Lung (tissue), 12 donors: ENCODE data around the gene TVP23B. TPM values are rescaled to one million over a fixed set of nuclear protein-coding genes. Genes with fewer than 3 reads are reported as not detected.

Experiments used
- ATAC-seq: fragments of 200-7000 bp; cut with Tn5 transposase; one replicate; pipeline ENCODE4 v1.9.1; 2020; ENCODE audit warnings: moderate number of reproducible peaks; ENCODE audit not compliant: insufficient read depth, low FRiP score
- DNase-seq, 3 donors: peaks; one replicate each; pipeline ENCODE4 v3.0.0-alpha.2; 2013 to 2017
- H3K27ac ChIP-seq, 2 donors: one replicate each; pipeline ENCODE4 v1.5.1; 2013; ENCODE audit warnings: mild to moderate bottlenecking in 2 of 2, moderate library complexity in 2 of 2, control low read depth in 1 of 2, inconsistent platforms in 1 of 2, low read depth in 1 of 2, low read length in 1 of 2
- H3K27me3 ChIP-seq, 3 donors: one replicate each; pipeline ENCODE4 v1.5.1; 2013; ENCODE audit warnings: low read length in 2 of 3; ENCODE audit not compliant: control insufficient read depth in 3 of 3, insufficient read depth in 3 of 3
- H3K36me3 ChIP-seq, 4 donors: one replicate each; pipeline ENCODE4 v1.5.1; 2013; ENCODE audit warnings: low read length in 4 of 4, mild to moderate bottlenecking in 1 of 4, moderate library complexity in 1 of 4; ENCODE audit not compliant: control insufficient read depth in 4 of 4, insufficient read depth in 4 of 4
- H3K4me1 ChIP-seq, 5 donors: one replicate each; pipeline ENCODE4 v1.5.1; 2013; ENCODE audit warnings: low read length in 5 of 5, mild to moderate bottlenecking in 2 of 5, moderate library complexity in 1 of 5; ENCODE audit not compliant: control insufficient read depth in 5 of 5, insufficient read depth in 5 of 5
- H3K4me3 ChIP-seq: one replicate; pipeline ENCODE4 v1.5.1; 2013; ENCODE audit warnings: mild to moderate bottlenecking, control low read depth, moderate library complexity
- H3K9ac ChIP-seq, 2 donors: one replicate each; pipeline ENCODE4 v1.5.1; 2013; ENCODE audit warnings: low read length in 2 of 2, control low read depth in 1 of 2; ENCODE audit not compliant: insufficient read depth in 1 of 2
- H3K9me3 ChIP-seq, 4 donors: one replicate each; pipeline ENCODE4 v1.5.1; 2013; ENCODE audit warnings: low read length in 3 of 4, mild to moderate bottlenecking in 1 of 4, moderate library complexity in 1 of 4; ENCODE audit not compliant: control insufficient read depth in 4 of 4, insufficient read depth in 3 of 4
- CTCF ChIP-seq: IDR thresholded peaks from 2 replicates; pipeline ENCODE4 v1.5.1; 2012; ENCODE audit warnings: mild to moderate bottlenecking; ENCODE audit errors: control extremely low read depth, extremely low read depth
- WGBS, 2 donors: extraction: QIAGEN DNeasy Blood & Tissue Kit; methylation state at CpG; one replicate each; pipeline ENCODE4 v1.1.7; 2013; 5-methylcytosine and 5-hydroxymethylcytosine counted together
- polyA plus RNA-seq, 2 donors: library from polyadenylated mRNA; stranded (reverse); fragments of 200-250 nt; gene quantifications; one replicate each; pipeline ENCODE4 v1.2.1, GENCODE V29; 2013
- total RNA-seq, 2 donors: library from RNA; depleted of rRNA in 1 of 2; stranded (reverse); fragments of >200 nt in 1 of 2; gene quantifications; one replicate each; pipeline ENCODE4 v1.2.1, GENCODE V29; 2014 to 2021
- donor health status: control.
- donor health status: control.
- donor health status: Bipolar disorder and iron deficiency.
- donor health status: healthy.
- donor health status: DM: yes; HTN: yes; CAD: no.

The TVP23B gene
- total and polyA plus RNA-seq, 4 donors: 28.6 to 42.1 (median 32.9) TPM

DNA sequence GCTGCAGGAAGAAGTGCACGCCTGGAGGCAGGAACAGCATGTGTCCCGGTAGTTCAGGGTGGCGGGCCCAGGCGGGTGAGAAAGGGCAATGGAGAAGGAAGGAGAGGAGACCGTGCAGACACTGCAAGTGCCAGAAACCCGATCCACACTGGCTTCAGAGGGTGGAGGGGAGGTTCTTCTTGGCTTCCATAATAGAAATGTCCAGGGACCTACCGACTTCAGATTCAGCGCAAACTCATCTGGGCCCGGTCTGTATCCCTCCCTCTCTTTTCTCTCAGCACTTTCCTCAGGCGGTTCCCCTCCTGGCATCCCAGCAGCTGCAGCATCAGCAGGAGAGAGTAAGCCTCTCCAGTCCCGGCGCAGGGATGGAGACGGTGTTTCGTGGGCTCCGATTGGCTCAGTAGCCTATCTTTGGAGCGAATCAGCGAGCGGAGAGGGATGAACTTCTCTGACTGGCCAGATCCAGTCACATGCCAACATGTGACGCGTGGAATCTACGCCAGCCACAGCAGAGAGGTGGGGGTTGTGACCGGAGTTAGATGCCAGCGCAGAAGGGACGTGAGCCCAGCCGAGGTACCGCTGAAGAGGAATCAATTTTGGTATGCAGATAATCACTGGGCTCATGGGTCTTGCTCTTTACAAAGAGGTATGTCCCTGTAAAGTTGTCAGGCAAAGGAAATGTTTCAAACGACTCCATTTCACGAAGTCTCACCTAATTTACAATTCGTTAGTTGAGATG lies 75.0 kb downstream of the TVP23B start:
- Histone ChIP-seq H3K27me3 (no peaks in the 10 kb centered on the region), H3K27ac (peak overlapping the region; percentile 64 to 73), H3K4me1 (peaks cover 0 to 20% (median 5%) of the 10 kb centered on the region in 5 donors), H3K36me3 (no peaks in the 10 kb centered on the region), H3K4me3 (peak overlapping the region; percentile 46), H3K9ac (peak overlapping the region; percentile 49 to 98), H3K9me3 (no peaks in the 10 kb centered on the region)
- no peak for TF ChIP-seq CTCF
- DNase-seq (peak; percentile 96 to 99 (median 98)), ATAC-seq (peak; percentile 85)
- WGBS, 2 donors: 0% methylated on average over 29 of the region's 29 CpGs

Other genes with a start within 250 kb of the TVP23B start
- gene TBC1D28, start 136.8 kb upstream of the TVP23B start, total RNA-seq: not detected
- not detected for gene TBC1D28, start 136.8 kb upstream of the TVP23B start, polyA plus RNA-seq
- gene FOXO3B, start 98.9 kb upstream of the TVP23B start, total RNA-seq: 1 to 10 TPM; 2.9 to 6.5 TPM
- gene FOXO3B, start 98.9 kb upstream of the TVP23B start, polyA plus RNA-seq: 1 to 10 TPM in 1 of 2 donors, under 1 TPM in 1; 0.47 to 1.2 TPM
- under 1 TPM; 0.58 to 0.74 TPM for gene FBXW10, start 37.1 kb upstream of the TVP23B start, total RNA-seq
- under 1 TPM; 0.20 to 0.35 TPM for gene FBXW10, start 37.1 kb upstream of the TVP23B start, polyA plus RNA-seq
- gene PRPSAP2, start 76.9 kb downstream of the TVP23B start, total RNA-seq: 10 to 100 TPM; 24.2 to 56.1 TPM
- gene PRPSAP2, start 76.9 kb downstream of the TVP23B start, polyA plus RNA-seq: 10 to 100 TPM; 18.2 to 22.4 TPM
- under 1 TPM; 0.09 to 0.31 TPM for gene SLC5A10, start 171.0 kb downstream of the TVP23B start, total RNA-seq
- under 1 TPM; 0.21 to 0.22 TPM for gene SLC5A10, start 171.0 kb downstream of the TVP23B start, polyA plus RNA-seq
- 10 to 100 TPM in 1 of 2 donors, 1 to 10 TPM in 1; 2.2 to 11.9 TPM for gene FAM83G, start 223.6 kb downstream of the TVP23B start, total RNA-seq
- 1 to 10 TPM; 7.0 to 8.1 TPM for gene FAM83G, start 223.6 kb downstream of the TVP23B start, polyA plus RNA-seq